ENCODE measurements around the gene NFE2L3. TPM values are rescaled to one million over a fixed set of nuclear protein-coding genes. Genes with fewer than 3 reads are reported as not detected.

NFE2L3 gene
- total and polyA plus RNA-seq, 2 of the 8 experiments (the other 6 are each of a cell fraction or from before 2014, with no cell fraction given), result 64.9 to 76.5 TPM

DNA sequence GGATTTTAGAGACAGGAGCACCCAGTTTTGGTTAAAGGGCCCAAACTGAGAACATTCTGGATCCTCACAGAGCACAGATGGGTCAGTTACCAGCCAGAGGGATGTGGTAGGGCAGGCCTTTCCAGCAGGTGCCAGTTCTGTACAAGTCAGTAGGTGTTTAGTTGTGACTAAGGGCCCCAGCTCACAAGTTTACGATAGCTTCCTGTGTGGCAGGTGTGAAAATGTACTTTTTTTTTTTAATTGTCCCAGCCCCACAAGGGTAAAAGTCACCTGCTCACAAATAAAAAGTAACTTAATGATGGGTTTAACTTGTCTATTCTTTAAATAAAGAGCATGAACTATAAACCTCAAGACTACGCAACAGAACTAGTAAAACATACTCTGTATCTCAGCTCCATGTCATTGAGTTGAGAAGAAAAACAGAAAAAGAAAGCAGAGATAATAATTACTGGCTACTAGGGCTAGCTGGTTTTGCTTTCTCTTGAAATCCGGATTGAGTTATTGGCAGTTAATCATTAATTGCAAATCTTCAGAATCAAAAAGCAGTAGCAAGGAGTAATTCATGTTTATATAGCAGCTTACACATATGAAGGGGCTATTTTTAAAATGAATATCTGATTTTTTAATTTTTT, 15.4 kb downstream of the NFE2L3 start:
- H3K36me3 ChIP-seq (ENCODE audit: control insufficient read depth in 2 of 4, insufficient read depth in 4 of 4, low read length in 3 of 4), result no peaks in the 10 kb centered on the region
- H3K23ac ChIP-seq (ENCODE audit: insufficient read length), result no peak overlapping the region
- H3K14ac ChIP-seq (ENCODE audit: insufficient read length), result no peak overlapping the region
- H3K27ac ChIP-seq (ENCODE audit: low read depth, low read length), result no peak overlapping the region
- H3K4me3 ChIP-seq (ENCODE audit: extremely low read depth in 1 of 4, insufficient read depth in 2 of 4, low read depth in 3 of 4, low read length in 4 of 4), result no peak overlapping the region
- H3K56ac ChIP-seq (replicated peaks; ENCODE audit: insufficient read length, low read depth, low read length), result no peak overlapping the region
- DNase-seq (ENCODE audit: low read depth in 1 of 2, low spot score in 2 of 2) (no peak), FAIRE-seq (no peak)
- peaks cover 13% of the 10 kb centered on the region for H3K79me1 ChIP-seq (ENCODE audit: low read depth, low read length)
- CTCF ChIA-PET (ENCODE audit: partially characterized antibody), result interaction anchor here (0.6 to 1.8 kb wide), 9 partner anchors 9 to 202 kb away, joined by 3 to 7 read pairs (median 4); no protein-coding TSS in a partner anchor
- H3K4ac ChIP-seq (replicated peaks; ENCODE audit: insufficient read length, low read depth, low read length), result no peak overlapping the region
- H2AK5ac ChIP-seq (ENCODE audit: low read depth, low read length), result no peak overlapping the region
- POLR2A ChIA-PET (ENCODE audit: partially characterized antibody), result interaction anchor here (0.8 to 2.6 kb wide), 8 partner anchors 11 to 33 kb away, joined by 3 to 25 read pairs (median 6); partner anchors contain the start of genes HNRNPA2B1 and NFE2L3
- H4K20me1 ChIP-seq (replicated peaks in 1 of 2; ENCODE audit: control insufficient read depth in 1 of 2, insufficient read depth in 2 of 2, low read length in 2 of 2), result peaks cover 7 to 18% of the 10 kb centered on the region in 2 experiments
- H4K5ac ChIP-seq (ENCODE audit: insufficient read length, low read depth, low read length), result no peak overlapping the region
- H2BK20ac ChIP-seq (ENCODE audit: low read length), result no peak overlapping the region
- H3K4me2 ChIP-seq (ENCODE audit: insufficient read depth in 1 of 2, low read depth in 2 of 2, low read length in 2 of 2), result no peak overlapping the region
- no peak overlapping the region for H2AFZ ChIP-seq (ENCODE audit: low read length)
- no peak overlapping the region for H2BK120ac ChIP-seq (replicated peaks; ENCODE audit: low read depth, low read length)
- H4K91ac ChIP-seq (replicated peaks; ENCODE audit: insufficient read length, low read length), result no peak overlapping the region
- H3K4me1 ChIP-seq (replicated peaks in 1 of 4; ENCODE audit: control insufficient read depth in 3 of 4, insufficient read depth in 4 of 4, low read length in 3 of 4), result peaks cover 5 to 16% (median 10%) of the 10 kb centered on the region in 4 experiments; a peak in 6 of 7 replicates
- H3K9ac ChIP-seq (replicated peaks in 1 of 4; ENCODE audit: extremely low read depth in 1 of 4, low read depth in 3 of 4, low read length in 3 of 4), result no peak overlapping the region
- no peak overlapping the region for H2BK5ac ChIP-seq (ENCODE audit: low read depth, low read length)
- no peak overlapping the region for H4K8ac ChIP-seq (ENCODE audit: extremely low read depth, insufficient read depth, low read length)
- H3K18ac ChIP-seq (ENCODE audit: extremely low read depth, low read length), result no peak overlapping the region
- WGBS, 2 experiments (ENCODE audit: extremely low coverage in 1 of 2, insufficient coverage in 1 of 2, insufficient read length in 1 of 2, insufficient replicate concordance in 2 of 2, low coverage in 1 of 2, low lambda C conversion rate in 2 of 2, missing lambda C conversion rate in 1 of 2), result 85% methylated on average over 3 of the region's 3 CpGs; no CpG with 5 or more reads in 1 of the 2 experiments
- no peak overlapping the region for H2BK12ac ChIP-seq (ENCODE audit: low read depth, low read length)
- no peaks in the 10 kb centered on the region for H3K23me2 ChIP-seq (ENCODE audit: low read depth, low read length)
- H2BK15ac ChIP-seq (ENCODE audit: low read length), result no peak overlapping the region
- H3K27me3 ChIP-seq (replicated peaks in 1 of 4; ENCODE audit: control insufficient read depth in 3 of 4, extremely low read depth in 1 of 4, insufficient read depth in 3 of 4, low read length in 3 of 4), result no peaks in the 10 kb centered on the region
- no peaks in the 10 kb centered on the region for H3K9me3 ChIP-seq (ENCODE audit: insufficient read depth in 2 of 2, low read depth in 1 of 2, low read length in 1 of 2)
- peaks cover 16 to 89% of the 10 kb centered on the region in 2 experiments for H3K79me2 ChIP-seq (ENCODE audit: control insufficient read depth in 1 of 2, insufficient read depth in 2 of 2, low read length in 2 of 2)
- TF ChIP-seq CHD2 (IDR thresholded peaks at IDR 0.05; ENCODE audit: low read length), result no peak
- no peak for TF ChIP-seq SP1 (IDR thresholded peaks at IDR 0.05; ENCODE audit: low read depth, low read length)
